Measurements from ENCODE around the gene GPR137B.
A peak's percentile ranks its signal among the peaks of the same experiment; 100 is the strongest.
"Not testable (repeated sequence)": the region's sequence is repeated elsewhere in the genome, so short reads cannot be mapped to it uniquely, and the experiment has no call there.

The GPR137B gene

DNA sequence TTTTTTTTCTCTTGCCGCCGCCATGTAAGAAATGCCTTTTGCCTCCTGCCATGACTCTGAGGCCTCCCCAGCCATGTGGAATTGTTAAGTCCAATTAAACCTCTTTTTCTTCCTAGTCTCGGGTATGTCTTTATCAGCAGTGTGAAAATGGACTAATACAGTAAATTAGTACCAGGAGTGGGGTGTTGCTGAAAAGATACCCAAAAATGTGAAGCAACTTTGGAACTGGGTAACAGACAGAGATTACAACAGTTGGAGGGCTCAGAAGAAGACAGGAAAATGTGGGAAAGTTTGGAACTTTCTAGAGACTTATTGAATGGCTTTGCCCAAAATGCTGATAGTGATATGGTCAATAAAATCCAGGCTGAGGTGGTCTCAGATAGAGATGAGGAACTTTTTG, 19.4 kb downstream of the GPR137B start:
- DNase-seq, result not testable (repeated sequence)

DNA sequence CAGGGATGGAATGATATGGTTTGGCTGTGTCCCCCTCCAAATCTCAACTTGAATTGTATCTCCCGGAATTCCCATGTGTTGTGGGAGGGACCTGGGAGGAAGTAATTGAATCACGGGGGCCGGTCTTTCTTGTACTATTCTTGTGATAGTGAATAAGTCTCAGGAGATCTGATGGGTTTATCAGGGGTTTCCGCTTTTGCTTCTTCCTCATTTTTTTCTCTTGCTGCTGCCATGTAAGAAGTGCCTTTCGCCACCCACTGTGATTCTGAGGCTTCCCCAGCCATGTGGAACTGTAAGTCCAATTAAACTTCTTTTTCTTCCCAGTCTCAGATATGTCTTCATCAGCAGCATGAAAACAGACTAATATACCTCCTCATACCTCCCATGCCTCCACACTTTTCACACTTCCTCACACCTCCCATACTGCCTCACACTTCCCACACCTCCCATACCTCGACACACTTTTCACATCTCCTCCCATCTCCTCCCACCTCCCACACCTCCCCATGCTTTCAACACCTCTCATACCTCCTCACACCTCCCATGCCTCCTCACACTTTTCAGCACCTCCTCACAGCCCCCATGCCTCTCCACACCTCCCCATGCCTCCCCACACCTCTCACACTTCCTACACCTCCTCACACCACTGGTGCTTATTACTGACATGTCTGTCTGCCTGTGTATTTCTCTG, 21.3 kb downstream of the GPR137B start:
- no peak for DNase-seq

GRCh38 chr1:236164273-236164672, 21.9 kb downstream of the GPR137B start:
- no peak for DNase-seq

- no peak for DNase-seq
These were observed 23.1 kb downstream of the GPR137B start for GRCh38 chr1:236165238-236165981.

DNA sequence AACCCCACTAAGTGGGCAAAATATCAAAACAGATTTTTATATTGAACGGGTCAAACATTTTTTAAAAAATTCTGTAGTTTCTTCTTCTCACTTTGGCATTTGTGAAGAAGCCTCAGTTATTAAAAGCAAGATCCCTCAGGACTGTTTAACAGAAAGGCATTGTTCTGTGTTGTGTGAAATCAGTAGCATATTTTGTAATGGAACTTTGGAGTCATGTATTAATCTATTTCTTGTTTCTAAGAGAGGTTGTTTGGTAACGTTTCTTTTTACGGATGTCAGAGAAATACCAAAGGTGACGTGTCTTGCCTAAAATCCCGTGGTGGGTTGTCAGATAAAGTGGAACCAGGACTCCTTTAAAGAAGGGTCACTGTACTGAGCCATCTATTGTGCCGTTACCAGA, 23.7 kb downstream of the GPR137B start:
- DNase-seq, result no peak

- no peak for DNase-seq
These were observed 24.8 kb downstream of the GPR137B start for GRCh38 chr1:236167154-236167553.

DNA sequence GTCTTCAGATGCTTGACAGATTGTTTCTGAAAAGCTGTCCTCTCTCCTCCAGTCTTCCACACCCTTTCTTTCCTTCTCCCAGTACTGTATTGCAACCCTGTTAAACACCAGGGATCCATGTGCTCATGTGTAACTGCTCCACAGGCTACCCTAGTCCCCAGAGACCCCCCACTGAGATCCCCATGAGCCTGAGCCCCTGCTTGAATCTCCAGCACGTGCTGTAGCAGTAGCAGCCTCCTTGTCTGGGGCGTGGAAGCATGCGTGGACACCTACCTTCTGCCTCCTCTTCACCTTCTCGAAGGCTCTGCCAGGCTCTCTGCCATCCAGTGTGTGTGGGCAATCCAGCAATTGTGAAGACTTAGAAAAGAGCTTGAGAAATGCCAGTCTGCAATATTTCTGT, 25.2 kb downstream of the GPR137B start:
- DNase-seq, result no peak

- DNase-seq, result peak; percentile 47
These were observed 26.5 kb downstream of the GPR137B start for GRCh38 chr1:236168716-236169429.

DNA sequence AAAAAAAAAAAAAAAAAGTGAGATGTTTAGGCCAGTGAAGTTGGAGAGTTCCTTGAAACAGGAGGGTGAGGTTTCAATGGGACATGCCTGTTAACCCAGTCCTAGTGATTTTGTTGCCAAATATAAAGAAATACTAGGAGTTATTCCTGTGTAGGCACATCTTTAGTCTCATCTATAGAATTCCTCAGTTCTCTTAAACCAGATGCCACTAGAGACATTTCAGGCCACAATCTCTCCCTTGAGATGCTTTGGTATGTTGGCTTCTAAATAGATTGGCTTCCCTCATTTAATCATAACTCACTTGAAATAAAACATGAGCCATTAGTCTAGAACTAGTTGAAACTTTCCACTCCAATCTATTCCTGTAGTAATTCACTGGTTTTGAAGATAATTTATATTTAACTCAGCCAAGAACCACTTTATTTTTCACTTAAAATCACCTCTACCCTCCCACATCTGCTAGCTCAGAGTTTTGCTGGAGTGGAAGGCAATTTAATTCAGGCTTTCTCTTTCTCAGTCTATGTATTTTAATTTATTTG, 29.8 kb downstream of the GPR137B start:
- DNase-seq, result no peak

- no peak for DNase-seq
These were observed 30.9 kb downstream of the GPR137B start for GRCh38 chr1:236173174-236173767.

DNA sequence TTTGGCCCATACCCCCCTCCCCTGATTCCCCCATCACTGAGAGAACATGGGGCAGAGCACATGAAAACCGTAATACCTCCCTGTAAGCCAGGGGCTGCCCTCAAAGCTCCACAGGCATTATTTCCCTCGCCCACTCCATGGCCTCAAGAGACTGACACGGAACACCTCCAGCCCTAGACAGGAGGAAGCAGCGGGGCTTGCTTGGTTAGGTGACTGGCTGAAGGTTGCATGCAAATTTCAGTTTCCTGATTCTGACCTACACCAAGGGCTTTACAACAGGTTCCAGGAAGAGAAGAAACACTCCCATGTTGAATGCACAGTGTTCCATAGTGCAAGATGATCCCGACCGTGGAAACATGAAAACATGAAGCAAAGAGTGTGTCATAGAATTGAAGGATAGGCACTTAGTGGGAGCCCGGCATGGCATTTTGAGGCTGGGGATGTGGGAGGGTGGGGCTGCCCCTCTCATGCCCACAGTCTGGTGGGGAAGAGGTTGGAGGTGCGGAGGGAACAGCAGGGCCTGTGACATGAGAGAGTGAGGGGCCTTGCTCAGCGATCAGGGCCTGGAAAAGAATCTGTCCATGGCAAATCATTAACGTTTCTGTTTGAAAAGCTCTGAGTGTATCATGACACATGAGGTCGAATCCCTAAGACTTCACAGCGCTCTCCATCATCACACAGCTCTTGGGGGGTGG, 33.5 kb downstream of the GPR137B start:
- DNase-seq, result no peak

DNA sequence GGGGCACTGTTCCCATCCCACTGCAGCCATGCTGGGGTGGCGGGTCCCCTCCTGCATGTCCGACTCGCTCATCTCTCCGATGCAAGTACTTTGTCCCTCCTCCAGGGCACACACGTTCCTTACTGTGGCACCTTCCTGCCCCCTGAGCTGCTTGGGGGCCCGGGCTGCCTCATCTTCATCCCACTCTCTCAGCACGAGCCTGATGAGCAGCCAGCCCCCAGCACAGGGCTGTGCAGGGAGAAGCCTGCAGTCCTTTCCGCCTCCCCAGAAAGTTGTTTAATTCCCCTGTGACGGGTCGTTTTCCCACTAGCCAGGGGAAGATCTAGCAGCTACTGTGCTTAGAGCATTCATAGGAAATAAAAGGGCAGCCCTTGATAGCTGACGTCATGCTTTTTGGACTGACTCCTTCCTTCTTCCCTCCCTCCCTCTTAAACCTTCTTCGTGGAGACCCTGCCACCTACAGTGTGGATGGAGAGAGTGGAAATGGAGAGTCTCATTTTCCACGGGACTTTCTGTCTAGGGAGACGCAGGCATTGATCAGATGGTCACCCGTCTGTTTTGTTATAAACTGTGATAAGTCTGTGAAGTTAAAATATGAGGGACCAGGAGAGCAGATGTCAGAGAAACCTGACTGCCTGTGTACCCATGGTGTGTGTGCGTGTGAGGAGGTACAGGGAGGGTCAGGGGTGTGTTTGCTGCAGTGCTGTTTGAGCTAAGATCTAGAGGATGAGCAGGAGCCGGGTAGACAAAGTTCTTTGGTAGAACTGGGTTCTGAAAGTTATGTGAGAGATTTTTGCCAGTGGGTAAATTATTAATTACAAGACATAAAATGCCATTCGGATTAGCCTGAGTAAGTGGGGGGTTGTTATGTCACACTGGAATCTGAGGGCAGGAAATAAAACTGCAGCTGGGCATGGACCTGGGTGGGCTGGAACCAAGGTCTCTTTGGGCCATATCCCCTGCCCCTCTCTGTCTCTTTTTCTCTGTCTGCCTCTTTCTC, 34.3 kb downstream of the GPR137B start:
- no peak for DNase-seq

DNA sequence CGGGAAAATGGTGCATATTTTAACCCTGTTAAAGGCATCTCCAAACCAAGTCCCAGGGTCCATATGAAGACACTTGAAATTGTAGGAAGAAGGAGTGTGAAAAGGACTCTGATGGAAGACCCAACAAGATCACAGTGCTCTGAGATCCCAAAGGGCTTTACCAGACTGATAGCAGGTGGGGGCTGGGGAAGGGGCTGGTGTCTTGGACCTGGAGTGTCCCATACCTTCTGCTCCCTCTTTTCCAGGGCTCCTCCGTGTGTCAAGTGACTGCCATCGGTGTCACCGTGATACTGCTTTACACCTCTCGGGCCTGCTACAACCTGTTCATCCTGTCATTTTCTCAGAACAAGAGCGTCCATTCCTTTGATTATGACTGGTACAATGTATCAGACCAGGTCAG, 37.3 kb downstream of the GPR137B start:
- DNase-seq, result no peak

DNA sequence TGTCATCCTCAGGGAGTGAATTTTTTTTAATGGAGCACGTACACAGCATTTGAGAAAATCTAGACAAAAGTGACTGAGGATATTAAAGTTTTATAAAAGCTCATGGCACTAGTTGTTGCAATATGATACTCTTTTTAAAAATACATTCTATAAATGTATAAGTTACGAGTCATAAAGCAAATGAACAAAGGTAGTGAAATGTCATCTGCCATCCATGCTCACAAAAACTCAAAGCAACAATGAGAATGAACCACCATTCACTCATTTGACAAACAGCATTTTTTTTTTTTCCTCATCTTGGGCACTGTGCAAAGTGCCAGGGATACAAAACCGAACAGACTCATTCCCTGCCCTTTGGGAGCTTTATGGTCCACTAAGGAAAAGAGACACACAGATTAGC, 38.7 kb downstream of the GPR137B start:
- no peak for DNase-seq

DNA sequence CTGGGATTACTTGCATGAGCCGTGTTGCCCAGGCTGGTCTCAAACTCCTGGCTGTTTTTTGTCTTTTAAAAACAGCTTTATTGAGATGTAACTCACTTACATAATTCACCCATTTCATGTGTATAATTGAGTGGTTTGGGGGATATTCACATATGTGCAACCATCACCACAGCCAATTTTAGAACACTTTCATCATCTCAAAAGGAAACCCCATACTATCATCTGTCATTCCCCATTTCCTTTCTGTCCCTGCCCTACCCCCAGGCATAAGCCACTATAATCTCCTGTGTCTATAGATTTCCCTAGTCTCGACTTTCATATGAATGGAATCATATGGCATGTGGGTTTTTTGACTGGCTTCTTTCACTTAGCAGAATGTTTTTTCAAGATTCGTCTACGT, 43.3 kb downstream of the GPR137B start:
- DNase-seq, result no peak

- DNase-seq, result not testable (repeated sequence)
These were observed 44.1 kb downstream of the GPR137B start for GRCh38 chr1:236186471-236186870.

DNA sequence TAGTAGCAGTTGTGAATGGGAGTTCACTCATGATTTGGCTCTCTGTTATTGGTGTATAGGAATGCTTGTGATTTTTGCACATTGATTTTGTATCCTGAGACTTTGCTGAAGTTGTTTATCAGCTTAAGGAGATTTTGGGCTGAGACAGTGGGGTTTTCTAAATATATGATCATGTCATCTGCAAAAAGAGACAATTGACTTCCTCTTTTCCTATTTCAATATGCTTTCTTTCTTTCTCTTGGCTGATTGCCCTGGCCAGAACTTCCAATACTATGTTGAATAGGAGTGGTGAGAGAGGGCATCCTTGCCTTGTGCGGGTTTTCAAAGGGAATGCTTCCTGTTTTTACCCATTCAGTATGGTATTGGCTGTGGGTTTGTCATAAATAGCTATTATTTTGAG, 45.7 kb downstream of the GPR137B start:
- DNase-seq, result not testable (repeated sequence)

GRCh38 chr1:236193184-236193583, 50.8 kb downstream of the GPR137B start:
- DNase-seq, result no peak

DNA sequence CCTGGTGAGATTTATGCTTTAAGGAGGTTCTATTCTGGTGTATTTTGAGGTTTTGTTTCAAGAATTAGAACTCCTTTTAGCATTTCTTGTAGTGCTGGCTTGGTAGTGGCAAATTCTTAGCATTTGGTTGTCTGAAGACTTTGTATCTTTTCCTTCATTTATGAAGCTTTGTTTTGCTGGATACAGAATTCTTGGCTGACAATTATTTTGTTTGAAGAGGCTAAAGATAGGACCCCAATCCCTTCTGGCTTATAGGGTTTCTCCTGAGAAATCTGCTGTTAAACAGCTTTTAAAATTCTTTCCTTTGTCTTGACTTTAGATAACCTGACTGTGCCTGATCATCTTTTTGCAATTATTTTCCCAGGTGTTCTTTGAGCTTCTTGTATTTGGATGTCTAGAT, 58.6 kb downstream of the GPR137B start:
- DNase-seq, result no peak

DNA sequence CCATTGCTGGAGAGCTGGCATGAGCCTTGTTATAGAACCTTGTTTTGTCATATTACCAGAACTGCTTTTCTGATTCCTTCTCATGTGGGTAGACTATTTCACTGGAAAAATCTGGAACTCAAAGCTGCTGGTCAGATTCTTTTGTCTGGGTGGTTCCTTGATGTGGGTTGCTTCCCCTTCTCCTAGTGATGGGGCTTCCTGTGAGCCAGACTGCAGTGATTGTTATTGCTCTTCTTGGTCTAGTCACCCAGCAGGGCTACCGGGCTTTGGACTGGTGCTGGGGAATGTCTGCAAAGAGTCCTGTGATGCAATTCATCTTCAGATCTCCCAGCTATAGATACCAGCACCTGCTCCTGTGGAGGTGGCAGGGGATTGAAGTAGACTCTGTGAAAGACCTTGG, 59.4 kb downstream of the GPR137B start:
- no peak for DNase-seq

- no peak for DNase-seq
These were observed 61.7 kb downstream of the GPR137B start for GRCh38 chr1:236204039-236204438.
